NK-92 treated with Interleukin-12 subunit alpha and Interleukin-12 subunit beta, amount 100 ng/mL, for 24 hours (cell line): ENCODE measurements around the gene TMEM132A.

ENCODE experiments used
- DNase-seq: peaks from one replicate; lab custom pipeline; 2025; lab: John Stamatoyannopoulos, UW

Gene TMEM132A

GRCh38 chr11:60923326-60923725, 934 bp upstream of the TMEM132A start:
- no peak for DNase-seq

- DNase-seq: no peak
These were observed 505 bp upstream of the TMEM132A start for GRCh38 chr11:60923800-60924109.

GRCh38 chr11:60924906-60925853, 920 bp downstream of the TMEM132A start:
- no peak for DNase-seq

GRCh38 chr11:60925868-60926267, 1.6 kb downstream of the TMEM132A start:
- no peak for DNase-seq

GRCh38 chr11:60926500-60926899, 2.2 kb downstream of the TMEM132A start:
- DNase-seq: no peak

- no peak for DNase-seq
These were observed 2.9 kb downstream of the TMEM132A start for GRCh38 chr11:60927061-60927592.

- no peak for DNase-seq
These were observed 3.3 kb downstream of the TMEM132A start for GRCh38 chr11:60927600-60927999.

GRCh38 chr11:60928563-60929001, 4.3 kb downstream of the TMEM132A start:
- no peak for DNase-seq

GRCh38 chr11:60929764-60930163, 5.5 kb downstream of the TMEM132A start:
- DNase-seq: no peak

GRCh38 chr11:60930394-60930793, 6.1 kb downstream of the TMEM132A start:
- DNase-seq: no peak

- no peak for DNase-seq
These were observed 7.7 kb downstream of the TMEM132A start for GRCh38 chr11:60931917-60932316.

GRCh38 chr11:60932605-60933356, 8.5 kb downstream of the TMEM132A start:
- no peak for DNase-seq

- DNase-seq: no peak
These were observed 9.3 kb downstream of the TMEM132A start for GRCh38 chr11:60933416-60934123.

- DNase-seq: no peak
These were observed 10.0 kb downstream of the TMEM132A start for GRCh38 chr11:60934124-60934789.

- no peak for DNase-seq
These were observed 10.7 kb downstream of the TMEM132A start for GRCh38 chr11:60934790-60935605.

- DNase-seq: no peak
These were observed 11.6 kb downstream of the TMEM132A start for GRCh38 chr11:60935676-60936442.

- DNase-seq: no peak
These were observed 12.3 kb downstream of the TMEM132A start for GRCh38 chr11:60936467-60937143.

GRCh38 chr11:60937144-60937527, 12.9 kb downstream of the TMEM132A start:
- no peak for DNase-seq

GRCh38 chr11:60937811-60938210, 13.6 kb downstream of the TMEM132A start:
- DNase-seq: no peak
